ENCODE data around the gene FOLR3.
"Not testable (repeated sequence)": the region's sequence is repeated elsewhere in the genome, so short reads cannot be mapped to it uniquely, and the experiment has no call there.

Gene FOLR3

GRCh38 chr11:72181553-72181958 is 46.0 kb downstream of the FOLR3 start:
- not testable (repeated sequence) for H3K9me3 ChIP-seq (ENCODE audit: control insufficient read depth, insufficient read depth, low read length); H3K9ac ChIP-seq (ENCODE audit: low read depth, low read length); H3K36me3 ChIP-seq (ENCODE audit: control insufficient read depth, insufficient read depth, low read length); H3K4me3 ChIP-seq (ENCODE audit: low read depth, low read length); H3K27ac ChIP-seq (ENCODE audit: low read depth, low read length); H3K4me1 ChIP-seq (ENCODE audit: control insufficient read depth, insufficient read depth, low read length); H3K27me3 ChIP-seq (ENCODE audit: control insufficient read depth, insufficient read depth, low read length)

DNA sequence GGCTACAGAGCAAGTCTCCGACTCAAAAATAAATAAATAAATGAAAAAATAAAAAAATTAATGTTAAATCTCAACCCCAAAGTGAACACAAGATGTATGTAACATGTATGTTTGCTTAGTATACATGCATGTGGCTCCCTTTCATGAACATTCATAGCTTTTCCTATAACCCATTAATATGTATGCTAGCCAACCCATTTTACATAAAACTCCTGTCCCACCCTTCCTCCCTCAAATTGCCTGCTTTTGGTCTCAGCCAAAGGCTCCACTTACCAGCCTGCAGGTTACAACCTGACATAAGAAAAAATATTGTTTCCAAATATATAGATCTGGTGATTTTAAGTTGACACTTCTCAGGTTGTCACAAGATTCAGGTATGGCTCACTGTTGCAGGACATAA is 52.7 kb downstream of the FOLR3 start:
- Histone ChIP-seq H3K27ac (ENCODE audit: low read depth, low read length) (no peak overlapping the region), H3K36me3 (ENCODE audit: control insufficient read depth, insufficient read depth, low read length) (no peaks in the 10 kb centered on the region), H3K27me3 (ENCODE audit: control insufficient read depth, insufficient read depth, low read length) (no peaks in the 10 kb centered on the region), H3K4me1 (ENCODE audit: control insufficient read depth, insufficient read depth, low read length) (peaks cover 4% of the 10 kb centered on the region; the same call in 1 of the 2 replicates), H3K9me3 (ENCODE audit: control insufficient read depth, insufficient read depth, low read length) (no peaks in the 10 kb centered on the region), H3K9ac (ENCODE audit: low read depth, low read length) (no peak overlapping the region), H3K4me3 (ENCODE audit: low read depth, low read length) (no peak overlapping the region)

Measured in HUES48 (cell line).